GM12892 (cell line): ENCODE measurements around the gene FAM72B.
"Not testable (repeated sequence)": the region's sequence is repeated elsewhere in the genome, so short reads cannot be mapped to it uniquely, and the experiment has no call there.

Experiments
- POLR2A ChIP-seq: IDR thresholded peaks from 2 replicates; pipeline ENCODE4 v1.6.1; 2011; ENCODE audit warnings: low read depth, low read length, control low read depth
- POLR2AphosphoS5 ChIP-seq: IDR thresholded peaks from 2 replicates; pipeline ENCODE4 v1.6.1; 2011; ENCODE audit warnings: low read depth, low read length, control low read depth
- TAF1 ChIP-seq: IDR thresholded peaks from 2 replicates; pipeline ENCODE4 v1.6.1; 2011; ENCODE audit warnings: low read depth, mild to moderate bottlenecking, control low read depth, low read length, borderline replicate concordance

DNA sequence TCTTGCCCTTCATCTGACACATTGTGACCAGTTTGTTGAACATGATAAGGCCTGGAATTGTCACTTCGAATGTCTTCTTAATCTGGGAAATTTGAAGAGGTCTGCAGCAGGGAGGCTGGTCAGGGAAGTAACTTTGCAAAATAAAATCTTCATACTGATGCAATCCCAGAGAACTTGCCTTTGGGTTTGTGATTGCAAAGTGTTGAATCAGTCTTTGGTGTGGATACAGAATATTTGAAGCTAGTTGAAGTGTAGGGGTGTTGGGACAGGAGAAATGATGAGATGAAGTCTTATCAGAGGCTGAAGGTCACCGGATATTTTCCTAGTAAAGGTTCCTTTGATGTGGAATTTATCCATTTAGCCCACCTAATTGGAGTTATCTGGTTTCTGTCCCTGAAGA lies 42.8 kb upstream of the FAM72B start:
- not testable (repeated sequence) for TF ChIP-seq POLR2A, TAF1, POLR2AphosphoS5
